Keratinocyte (primary cell): ENCODE results near the gene TSPAN11. TPM values are rescaled to one million over a fixed set of nuclear protein-coding genes. Genes with fewer than 3 reads are reported as not detected.

ENCODE experiments used
- DNase-seq: peaks from one replicate; pipeline ENCODE4 v3.0.0-alpha.2; 2011; ENCODE audit warnings: low read depth, missing footprints, low spot score
- FAIRE-seq: peaks from 2 replicates; lab custom pipeline; 2011; peaks lifted over from hg19 to GRCh38; lab: Jason Lieb, UNC
- H2AFZ ChIP-seq: 2 replicates; pipeline ENCODE4 v1.6.0; 2012; ENCODE audit warnings: low read length, control low read depth, inconsistent platforms; ENCODE audit not compliant: control insufficient read depth
- H3K27ac ChIP-seq: 2 replicates; pipeline ENCODE4 v1.5.1; 2011; ENCODE audit warnings: low read length; ENCODE audit not compliant: control insufficient read depth, insufficient read depth
- H3K27me3 ChIP-seq: 3 replicates; pipeline ENCODE4 v1.6.0; 2011; ENCODE audit warnings: low read length; ENCODE audit not compliant: control insufficient read depth, insufficient read depth; ENCODE audit errors: extremely low read depth
- H3K36me3 ChIP-seq, 2 experiments: 2 replicates in 1 of 2; 3 replicates in 1 of 2; pipeline ENCODE4 v1.5.1; 2011; ENCODE audit warnings: low read length in 2 of 2, mild to moderate bottlenecking in 1 of 2; ENCODE audit not compliant: control insufficient read depth in 2 of 2, insufficient read depth in 2 of 2; ENCODE audit errors: extremely low read depth in 1 of 2
- H3K4me1 ChIP-seq: 3 replicates; pipeline ENCODE4 v1.5.1; 2011; ENCODE audit warnings: low read length; ENCODE audit not compliant: control insufficient read depth, insufficient read depth; ENCODE audit errors: extremely low read depth
- H3K4me2 ChIP-seq: 3 replicates; pipeline ENCODE4 v1.6.0; 2011; ENCODE audit warnings: low read depth, low read length; ENCODE audit not compliant: control insufficient read depth, insufficient read depth; ENCODE audit errors: extremely low read depth
- H3K4me3 ChIP-seq, 3 experiments: fragments of 200-600 bp in 1 of 3; sonication (generic) in 1 of 3; 2 replicates in 2 of 3; 3 replicates in 1 of 3; pipeline ENCODE4 v1.5.1; 2011 to 2016; ENCODE audit warnings: low read length in 3 of 3, mild to moderate bottlenecking in 3 of 3, control low read depth in 2 of 3, inconsistent platforms in 1 of 3, low read depth in 1 of 3, mixed read lengths in 1 of 3, mixed run types in 1 of 3, moderate library complexity in 1 of 3; ENCODE audit not compliant: control insufficient read depth in 2 of 3, insufficient read depth in 2 of 3; ENCODE audit errors: extremely low read depth in 1 of 3
- H3K79me2 ChIP-seq: 2 replicates; pipeline ENCODE4 v1.6.0; 2012; ENCODE audit warnings: low read length; ENCODE audit not compliant: control insufficient read depth, insufficient read depth
- H3K9ac ChIP-seq: 3 replicates; pipeline ENCODE4 v1.6.0; 2011; ENCODE audit warnings: low read length; ENCODE audit not compliant: control insufficient read depth, insufficient read depth; ENCODE audit errors: extremely low read depth
- H3K9me1 ChIP-seq: 3 replicates; pipeline ENCODE4 v1.6.0; 2011; ENCODE audit warnings: low read length; ENCODE audit not compliant: control insufficient read depth, insufficient read depth; ENCODE audit errors: extremely low read depth
- H3K9me3 ChIP-seq: 2 replicates; pipeline ENCODE4 v1.5.1; 2012; ENCODE audit warnings: low read depth, low read length; ENCODE audit not compliant: control insufficient read depth
- H4K20me1 ChIP-seq: 3 replicates; pipeline ENCODE4 v1.6.0; 2011; ENCODE audit warnings: low read length; ENCODE audit not compliant: control insufficient read depth, insufficient read depth; ENCODE audit errors: extremely low read depth
- EZH2 ChIP-seq: IDR thresholded peaks from one replicate; pipeline ENCODE4 v1.6.1; 2012; ENCODE audit warnings: inconsistent platforms, mild to moderate bottlenecking, low read length, moderate library complexity
- dilution Hi-C: fragments of 300-500 bp; cut with MboI; formaldehyde crosslinking; loops from one replicate; pipeline ENCODE4 v1.7.0; 2020; ENCODE audit warnings: low sequenced_read_pairs; ENCODE audit not compliant: extremely low pct_ligation_motif_present
- polyA plus RNA-seq, 5 experiments: library from polyadenylated mRNA; depleted of rRNA in 3 of 5; stranded (reverse) in 3 of 5; stranded (forward) in 1 of 5; unstranded in 1 of 5; fragments of >200 nt; gene quantifications; 1 replicate in 1 of 5; 2 replicates in 3 of 5; 3 replicates in 1 of 5; pipeline versions ENCODE4 v1.2.1 to v1.2.3, GENCODE V29; 2011 to 2012; ENCODE audit warnings: missing spikeins in 2 of 5, low read depth in 1 of 5, low replicate concordance in 1 of 5
- TF ChIP-seq, protein P1 (sequence below), 3 experiments: IDR thresholded peaks in 1 of 3; conservative IDR thresholded peaks in 1 of 3; optimal IDR thresholded peaks in 1 of 3; 2 replicates in 2 of 3; 3 replicates in 1 of 3; pipeline versions ENCODE3 to v1.5.1; 2011; ENCODE audit warnings: low read length in 3 of 3, mild to moderate bottlenecking in 3 of 3, moderate library complexity in 2 of 3, control low read depth in 1 of 3, inconsistent platforms in 1 of 3; ENCODE audit not compliant: insufficient read depth in 2 of 3; ENCODE audit errors: extremely low read depth in 1 of 3

TSPAN11 gene
- polyA plus RNA-seq, 1 donor (not counting 4 experiments of a cell fraction or from before 2014, with no cell fraction given), result not detected

DNA sequence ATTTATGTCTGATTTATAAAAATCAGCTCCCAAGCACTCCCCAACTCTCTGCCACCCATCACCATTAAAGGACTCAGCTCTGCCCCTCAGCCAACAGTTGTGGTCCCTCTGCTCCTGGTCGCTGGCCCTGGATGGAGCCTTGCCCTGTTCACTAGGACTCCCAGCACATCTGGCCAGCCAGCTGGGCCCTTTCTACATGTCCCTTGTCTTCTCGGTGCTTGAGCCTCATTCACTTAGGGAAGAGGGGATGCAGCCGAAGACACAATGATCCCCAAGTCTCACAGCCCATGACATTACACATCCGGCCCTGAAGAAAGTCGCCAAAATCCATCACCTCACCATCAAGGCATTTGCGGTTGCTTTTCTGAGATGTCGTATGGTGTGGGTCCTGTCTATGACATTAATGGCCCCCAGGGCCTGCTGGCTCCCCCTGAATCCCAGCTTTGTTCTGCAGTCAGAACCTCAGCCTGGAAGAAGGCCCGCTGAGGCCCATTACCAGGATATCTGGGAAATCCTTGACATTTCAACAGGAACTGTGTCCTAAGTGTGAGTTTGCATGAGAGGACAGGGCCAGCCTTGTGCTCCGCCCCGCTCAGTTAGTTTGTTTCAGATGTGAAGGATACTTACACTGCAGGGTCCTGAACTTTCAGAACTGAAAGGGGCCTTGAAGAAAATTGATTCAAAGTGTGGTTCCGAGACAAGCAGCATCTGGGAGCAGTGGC lies 19.1 kb downstream of the TSPAN11 start:
- TF ChIP-seq, protein P1, sequence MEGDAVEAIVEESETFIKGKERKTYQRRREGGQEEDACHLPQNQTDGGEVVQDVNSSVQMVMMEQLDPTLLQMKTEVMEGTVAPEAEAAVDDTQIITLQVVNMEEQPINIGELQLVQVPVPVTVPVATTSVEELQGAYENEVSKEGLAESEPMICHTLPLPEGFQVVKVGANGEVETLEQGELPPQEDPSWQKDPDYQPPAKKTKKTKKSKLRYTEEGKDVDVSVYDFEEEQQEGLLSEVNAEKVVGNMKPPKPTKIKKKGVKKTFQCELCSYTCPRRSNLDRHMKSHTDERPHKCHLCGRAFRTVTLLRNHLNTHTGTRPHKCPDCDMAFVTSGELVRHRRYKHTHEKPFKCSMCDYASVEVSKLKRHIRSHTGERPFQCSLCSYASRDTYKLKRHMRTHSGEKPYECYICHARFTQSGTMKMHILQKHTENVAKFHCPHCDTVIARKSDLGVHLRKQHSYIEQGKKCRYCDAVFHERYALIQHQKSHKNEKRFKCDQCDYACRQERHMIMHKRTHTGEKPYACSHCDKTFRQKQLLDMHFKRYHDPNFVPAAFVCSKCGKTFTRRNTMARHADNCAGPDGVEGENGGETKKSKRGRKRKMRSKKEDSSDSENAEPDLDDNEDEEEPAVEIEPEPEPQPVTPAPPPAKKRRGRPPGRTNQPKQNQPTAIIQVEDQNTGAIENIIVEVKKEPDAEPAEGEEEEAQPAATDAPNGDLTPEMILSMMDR (optimal IDR thresholded peaks at IDR 0.05 in 1 of 3, IDR thresholded peaks at IDR 0.05 in 1 of 3, conservative IDR thresholded peaks at IDR 0.05 in 1 of 3; ENCODE audit: extremely low read depth in 1 of 3, insufficient read depth in 2 of 3, low read length in 3 of 3), result no peak
- no peak for TF ChIP-seq EZH2
- Histone ChIP-seq H3K9me1 (no peaks in the 10 kb centered on the region), H3K27me3 (no peaks in the 10 kb centered on the region), H3K36me3 (no peaks in the 10 kb centered on the region), H4K20me1 (no peaks in the 10 kb centered on the region), H3K9me3 (no peaks in the 10 kb centered on the region), H3K4me3 (no peak overlapping the region), H3K4me1 (no peaks in the 10 kb centered on the region), H2AFZ (no peak overlapping the region), H3K4me2 (no peak overlapping the region), H3K79me2 (no peaks in the 10 kb centered on the region), H3K27ac (no peak overlapping the region), H3K9ac (no peak overlapping the region)
- no peak for FAIRE-seq
- no peak for DNase-seq
- dilution Hi-C loops, result no loop called here

DNA sequence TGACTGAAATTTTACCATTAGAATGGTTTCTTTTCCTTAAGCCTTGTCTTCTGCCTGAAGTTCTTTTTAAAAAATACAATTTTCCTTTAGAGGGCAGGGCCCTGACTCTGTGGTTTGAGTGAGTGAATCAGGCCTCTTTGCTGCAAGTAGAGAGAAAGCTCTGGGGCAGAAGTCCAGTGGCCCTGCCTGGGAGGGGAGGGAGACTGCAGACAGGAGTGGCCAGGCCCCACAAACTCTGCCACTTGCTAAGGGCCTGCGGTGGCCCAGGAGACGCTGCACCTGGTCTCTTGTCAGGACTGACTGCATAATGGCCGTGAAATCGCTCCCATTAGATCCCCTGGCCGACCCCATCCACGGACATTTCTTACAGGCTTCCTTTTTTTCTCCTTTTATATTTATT lies 25.5 kb downstream of the TSPAN11 start:
- TF ChIP-seq EZH2, result no peak
- TF ChIP-seq, protein P1 (optimal IDR thresholded peaks at IDR 0.05 in 1 of 3, IDR thresholded peaks at IDR 0.05 in 1 of 3, conservative IDR thresholded peaks at IDR 0.05 in 1 of 3; ENCODE audit: extremely low read depth in 1 of 3, insufficient read depth in 2 of 3, low read length in 3 of 3), result no peak
- dilution Hi-C loops, result no loop called here
- Histone ChIP-seq H3K4me2 (no peak overlapping the region), H3K79me2 (no peaks in the 10 kb centered on the region), H3K9me3 (no peaks in the 10 kb centered on the region), H3K27ac (no peak overlapping the region), H3K9ac (no peak overlapping the region), H3K9me1 (no peaks in the 10 kb centered on the region), H3K4me3 (no peak overlapping the region), H2AFZ (no peak overlapping the region), H4K20me1 (no peaks in the 10 kb centered on the region), H3K27me3 (peaks cover 6% of the 10 kb centered on the region), H3K36me3 (no peaks in the 10 kb centered on the region), H3K4me1 (no peaks in the 10 kb centered on the region)
- DNase-seq, result no peak
- FAIRE-seq, result no peak
